Right atrium auricular region (tissue), 2 donors: ENCODE measurements around the gene TRIM7. TPM values are rescaled to one million over a fixed set of nuclear protein-coding genes. Genes with fewer than 3 reads are reported as not detected.

Experiments
- DNase-seq: peaks from one replicate; pipeline ENCODE4 v3.0.0-alpha.2; 2019; ENCODE audit warnings: low spot score
- H3K27ac ChIP-seq, 2 donors: fragments of 200-600 bp; sonication (generic); 1 replicate in 1 of 2; 2 replicates in 1 of 2; pipeline ENCODE4 v1.5.1; 2016 to 2019
- H3K27me3 ChIP-seq, 2 donors: fragments of 200-600 bp; sonication (generic); one replicate each; pipeline versions ENCODE4 v1.5.1 to v1.6.0; 2017 to 2019
- H3K36me3 ChIP-seq: fragments of 200-600 bp; sonication (generic); one replicate; pipeline ENCODE4 v1.5.1; 2016
- H3K4me1 ChIP-seq, 2 donors: fragments of 200-600 bp; sonication (generic); one replicate each; pipeline versions ENCODE4 v1.5.1 to v1.6.0; 2017 to 2019
- H3K4me3 ChIP-seq, 2 donors: fragments of 200-600 bp; sonication (generic); 1 replicate in 1 of 2; 2 replicates in 1 of 2; pipeline ENCODE4 v1.5.1; 2017 to 2019; ENCODE audit warnings: mild to moderate bottlenecking in 1 of 2, moderate library complexity in 1 of 2
- H3K9me3 ChIP-seq, 2 donors: fragments of 200-600 bp; sonication (generic); one replicate each; pipeline ENCODE4 v1.5.1; 2019
- CTCF ChIP-seq, 2 donors: fragments of 200-600 bp; sonication (generic); IDR thresholded peaks; one replicate each; pipeline ENCODE4 v1.5.1; 2019; ENCODE audit warnings: antibody characterized with exemption in 2 of 2
- total RNA-seq, 2 donors: library from RNA; depleted of rRNA; stranded (reverse); fragments of >200 nt; gene quantifications; one replicate each; pipeline ENCODE4 v1.1.0, GENCODE V29; 2016

TRIM7 gene
- total RNA-seq, 2 donors from 2014 or later: 4.1 to 7.7 TPM

GRCh38 chr5:181205761-181206649 is 1.0 kb upstream of the TRIM7 start:
- TF ChIP-seq CTCF (IDR thresholded peaks at IDR 0.05): no peak

GRCh38 chr5:181204113-181204825 is 727 bp downstream of the TRIM7 start:
- DNase-seq: no peak
- no peaks in the 10 kb centered on the region for H3K36me3 ChIP-seq
- peak overlapping the region; percentile 87 to 88 for H3K27ac ChIP-seq
- H3K9me3 ChIP-seq: no peaks in the 10 kb centered on the region
- no peaks in the 10 kb centered on the region for H3K27me3 ChIP-seq
- TF ChIP-seq CTCF (IDR thresholded peaks at IDR 0.05): no peak
- peak overlapping the region; percentile 73 to 76 for H3K4me3 ChIP-seq
- peaks cover 0 to 28% of the 10 kb centered on the region in 2 donors for H3K4me1 ChIP-seq

More at GRCh38 chr5:181205761-181206649, 1.0 kb upstream of the TRIM7 start:
- Histone ChIP-seq H3K27ac (peak overlapping the region; percentile 87 to 88), H3K36me3 (no peaks in the 10 kb centered on the region), H3K4me3 (peak overlapping the region; percentile 73 to 76), H3K4me1 (peaks cover 0 to 31% of the 10 kb centered on the region in 2 donors), H3K9me3 (no peaks in the 10 kb centered on the region), H3K27me3 (no peaks in the 10 kb centered on the region)
- no peak for DNase-seq

- Histone ChIP-seq H3K36me3 (no peaks in the 10 kb centered on the region), H3K4me1 (peaks cover 0 to 28% of the 10 kb centered on the region in 2 donors), H3K9me3 (no peaks in the 10 kb centered on the region), H3K4me3 (peak overlapping the region; percentile 73 to 76), H3K27me3 (no peaks in the 10 kb centered on the region), H3K27ac (peak overlapping the region; percentile 87 to 88)
- TF ChIP-seq CTCF (IDR thresholded peaks at IDR 0.05): no peak
- no peak for DNase-seq
These were observed 1.3 kb downstream of the TRIM7 start for GRCh38 chr5:181203777-181204112.

- DNase-seq: no peak
- Histone ChIP-seq H3K36me3 (no peaks in the 10 kb centered on the region), H3K27me3 (no peaks in the 10 kb centered on the region), H3K27ac (peak overlapping the region; percentile 87 to 88), H3K4me1 (peaks cover 0 to 28% of the 10 kb centered on the region in 2 donors), H3K4me3 (peak overlapping the region; percentile 73 to 76), H3K9me3 (no peaks in the 10 kb centered on the region)
- no peak for TF ChIP-seq CTCF (IDR thresholded peaks at IDR 0.05)
These were observed 1.8 kb downstream of the TRIM7 start for GRCh38 chr5:181203093-181203711.

- H3K9me3 ChIP-seq: no peaks in the 10 kb centered on the region
- no peaks in the 10 kb centered on the region for H3K27me3 ChIP-seq
- peaks cover 0 to 20% of the 10 kb centered on the region in 2 donors for H3K4me1 ChIP-seq
- DNase-seq: no peak
- TF ChIP-seq CTCF (IDR thresholded peaks at IDR 0.05): no peak
- H3K4me3 ChIP-seq: no peak overlapping the region
- no peak overlapping the region for H3K27ac ChIP-seq
- H3K36me3 ChIP-seq: no peaks in the 10 kb centered on the region
These were observed 4.2 kb downstream of the TRIM7 start for GRCh38 chr5:181200816-181201215.
